Measurements from ENCODE around the gene WDR1. TPM values are rescaled to one million over a fixed set of nuclear protein-coding genes. Genes with fewer than 3 reads are reported as not detected.

The WDR1 gene
- total RNA-seq, 2 experiments from 2014 or later = 197 to 198 TPM

DNA sequence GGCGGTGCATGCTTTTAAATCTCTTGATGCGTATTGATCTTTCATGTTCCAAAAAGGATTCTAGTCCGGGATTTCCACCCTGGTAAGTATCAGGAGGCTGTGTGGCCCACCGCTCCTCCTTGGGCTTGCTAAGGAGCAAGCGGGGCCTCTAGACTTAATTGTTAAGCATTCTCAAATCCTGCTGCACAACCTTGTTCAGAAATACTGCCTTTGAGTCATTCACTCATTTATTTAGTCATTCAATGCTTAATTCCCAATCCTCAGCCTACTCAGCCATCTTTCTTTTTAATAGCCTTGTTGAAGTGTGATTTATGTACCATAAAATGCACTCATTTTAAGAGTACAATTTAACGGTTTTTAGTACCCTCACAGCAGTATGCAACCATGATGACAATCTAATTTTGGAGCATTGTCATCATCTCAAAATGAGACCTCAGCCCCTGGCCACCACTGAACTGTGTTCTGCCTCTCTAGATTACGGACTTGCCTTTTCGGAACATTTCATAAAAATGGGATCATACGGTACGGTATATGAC is 79.7 kb downstream of the WDR1 start:
- Mint-ChIP-seq H3K4me3 (no peak overlapping the region), H3K27ac (no peak overlapping the region), H3K4me1 (ENCODE audit: low read depth) (no peaks in the 10 kb centered on the region), H3K9me3 (no peaks in the 10 kb centered on the region), H3K36me3 (ENCODE audit: low read depth) (peaks cover 25% of the 10 kb centered on the region), H3K27me3 (no peaks in the 10 kb centered on the region)
- ChIA-PET POLR2A (no interaction called here), CTCF (no interaction called here)
- Histone ChIP-seq H3K9me3 (ENCODE audit: control insufficient read depth in 1 of 2, insufficient read depth in 1 of 2, low read length in 2 of 2) (peaks cover 0 to 1% of the 10 kb centered on the region in 2 experiments), H3K4me3 (ENCODE audit: low read length) (no peak overlapping the region), H3K27ac (ENCODE audit: low read depth in 1 of 2, low read length in 2 of 2) (no peak overlapping the region), H3K36me3 (ENCODE audit: insufficient read depth, low read length) (no peaks in the 10 kb centered on the region), H3K4me1 (ENCODE audit: insufficient read depth, low read length) (peaks cover 5% of the 10 kb centered on the region), H3K27me3 (ENCODE audit: control insufficient read depth in 1 of 2, insufficient read depth in 2 of 2, low read length in 2 of 2) (no peaks in the 10 kb centered on the region)
- ATAC-seq (ENCODE audit: poor library complexity) (no peak), DNase-seq (no peak)
- TF ChIP-seq, protein P1, sequence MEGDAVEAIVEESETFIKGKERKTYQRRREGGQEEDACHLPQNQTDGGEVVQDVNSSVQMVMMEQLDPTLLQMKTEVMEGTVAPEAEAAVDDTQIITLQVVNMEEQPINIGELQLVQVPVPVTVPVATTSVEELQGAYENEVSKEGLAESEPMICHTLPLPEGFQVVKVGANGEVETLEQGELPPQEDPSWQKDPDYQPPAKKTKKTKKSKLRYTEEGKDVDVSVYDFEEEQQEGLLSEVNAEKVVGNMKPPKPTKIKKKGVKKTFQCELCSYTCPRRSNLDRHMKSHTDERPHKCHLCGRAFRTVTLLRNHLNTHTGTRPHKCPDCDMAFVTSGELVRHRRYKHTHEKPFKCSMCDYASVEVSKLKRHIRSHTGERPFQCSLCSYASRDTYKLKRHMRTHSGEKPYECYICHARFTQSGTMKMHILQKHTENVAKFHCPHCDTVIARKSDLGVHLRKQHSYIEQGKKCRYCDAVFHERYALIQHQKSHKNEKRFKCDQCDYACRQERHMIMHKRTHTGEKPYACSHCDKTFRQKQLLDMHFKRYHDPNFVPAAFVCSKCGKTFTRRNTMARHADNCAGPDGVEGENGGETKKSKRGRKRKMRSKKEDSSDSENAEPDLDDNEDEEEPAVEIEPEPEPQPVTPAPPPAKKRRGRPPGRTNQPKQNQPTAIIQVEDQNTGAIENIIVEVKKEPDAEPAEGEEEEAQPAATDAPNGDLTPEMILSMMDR (IDR thresholded peaks at IDR 0.05) = no peak
- intact Hi-C loops (cut with DNase I, micrococcal nuclease) = no loop called here

DNA sequence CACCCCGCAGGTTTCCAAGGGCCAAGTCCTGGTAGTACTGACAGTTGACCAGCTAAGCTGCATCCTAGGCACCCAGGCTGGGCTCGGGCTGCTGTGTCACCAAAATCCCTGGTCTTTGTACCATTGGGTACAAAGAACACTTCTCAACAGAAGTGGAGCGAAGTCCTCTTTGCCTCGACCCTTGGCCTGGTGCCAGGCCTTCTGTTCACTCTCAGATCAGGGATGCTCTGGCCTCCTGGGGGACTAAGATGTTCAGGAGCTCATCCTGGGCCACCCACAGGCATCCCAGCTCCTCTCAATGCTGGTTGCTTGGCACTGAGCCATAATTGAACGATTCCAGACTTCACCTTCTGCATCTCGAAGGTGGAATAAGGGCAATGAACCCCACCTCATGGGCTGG is 81.5 kb downstream of the WDR1 start:
- Histone ChIP-seq H3K27ac (ENCODE audit: low read depth in 1 of 2, low read length in 2 of 2) (no peak overlapping the region), H3K36me3 (ENCODE audit: insufficient read depth, low read length) (no peaks in the 10 kb centered on the region), H3K4me1 (ENCODE audit: insufficient read depth, low read length) (peaks cover 5% of the 10 kb centered on the region), H3K27me3 (ENCODE audit: control insufficient read depth in 1 of 2, insufficient read depth in 2 of 2, low read length in 2 of 2) (no peaks in the 10 kb centered on the region), H3K9me3 (ENCODE audit: control insufficient read depth in 1 of 2, insufficient read depth in 1 of 2, low read length in 2 of 2) (no peaks in the 10 kb centered on the region), H3K4me3 (ENCODE audit: low read length) (no peak overlapping the region)
- Mint-ChIP-seq H3K27ac (no peak overlapping the region), H3K27me3 (no peaks in the 10 kb centered on the region), H3K4me3 (no peak overlapping the region), H3K36me3 (ENCODE audit: low read depth) (peaks cover 12% of the 10 kb centered on the region), H3K4me1 (ENCODE audit: low read depth) (no peaks in the 10 kb centered on the region), H3K9me3 (no peaks in the 10 kb centered on the region)
- ATAC-seq (ENCODE audit: poor library complexity) (no peak), DNase-seq (no peak)
- intact Hi-C loops (cut with DNase I, micrococcal nuclease) = no loop called here
- ChIA-PET POLR2A (no interaction called here), CTCF (no interaction called here)
- TF ChIP-seq, protein P1 (IDR thresholded peaks at IDR 0.05) = no peak

DNA sequence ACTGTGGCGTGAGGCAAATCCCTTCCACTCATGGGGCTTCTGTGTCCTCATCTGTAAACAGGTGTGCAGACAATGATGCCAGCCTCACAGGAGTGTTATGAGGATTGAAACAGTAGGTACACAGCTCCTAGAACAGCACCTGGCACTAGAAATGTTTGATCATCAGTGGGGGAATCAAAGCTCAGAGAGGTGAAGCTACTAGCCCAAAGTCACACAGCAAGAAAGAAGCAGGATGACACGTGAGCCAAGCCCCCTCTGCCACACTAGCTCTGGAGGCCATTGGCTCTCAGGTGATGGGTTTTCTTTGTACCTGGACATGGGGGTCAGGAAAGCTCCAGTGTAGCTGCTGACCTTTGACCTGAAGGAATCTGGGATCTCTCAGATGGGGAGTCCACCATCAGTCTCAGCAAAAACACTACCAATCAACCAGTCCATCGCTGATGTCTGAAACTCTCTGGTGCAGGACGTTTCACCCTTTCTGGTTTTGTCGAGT is 81.9 kb downstream of the WDR1 start:
- Mint-ChIP-seq H3K9me3 (no peaks in the 10 kb centered on the region), H3K36me3 (ENCODE audit: low read depth) (peaks cover 7% of the 10 kb centered on the region), H3K27ac (no peak overlapping the region), H3K4me3 (no peak overlapping the region), H3K27me3 (no peaks in the 10 kb centered on the region), H3K4me1 (ENCODE audit: low read depth) (no peaks in the 10 kb centered on the region)
- Histone ChIP-seq H3K4me3 (ENCODE audit: low read length) (no peak overlapping the region), H3K36me3 (ENCODE audit: insufficient read depth, low read length) (no peaks in the 10 kb centered on the region), H3K9me3 (ENCODE audit: control insufficient read depth in 1 of 2, insufficient read depth in 1 of 2, low read length in 2 of 2) (no peaks in the 10 kb centered on the region), H3K4me1 (ENCODE audit: insufficient read depth, low read length) (peaks cover 5% of the 10 kb centered on the region), H3K27me3 (ENCODE audit: control insufficient read depth in 1 of 2, insufficient read depth in 2 of 2, low read length in 2 of 2) (no peaks in the 10 kb centered on the region), H3K27ac (ENCODE audit: low read depth in 1 of 2, low read length in 2 of 2) (no peak overlapping the region)
- ATAC-seq (ENCODE audit: poor library complexity) (no peak), DNase-seq (no peak)
- intact Hi-C loops (cut with DNase I, micrococcal nuclease) = no loop called here
- TF ChIP-seq, protein P1 (IDR thresholded peaks at IDR 0.05) = no peak
- CTCF ChIA-PET = no interaction called here
- POLR2A ChIA-PET = no interaction called here

Data from CD4-positive, alpha-beta T cell (primary cell).